ENCODE data around the gene ADAMTS13.

DNA sequence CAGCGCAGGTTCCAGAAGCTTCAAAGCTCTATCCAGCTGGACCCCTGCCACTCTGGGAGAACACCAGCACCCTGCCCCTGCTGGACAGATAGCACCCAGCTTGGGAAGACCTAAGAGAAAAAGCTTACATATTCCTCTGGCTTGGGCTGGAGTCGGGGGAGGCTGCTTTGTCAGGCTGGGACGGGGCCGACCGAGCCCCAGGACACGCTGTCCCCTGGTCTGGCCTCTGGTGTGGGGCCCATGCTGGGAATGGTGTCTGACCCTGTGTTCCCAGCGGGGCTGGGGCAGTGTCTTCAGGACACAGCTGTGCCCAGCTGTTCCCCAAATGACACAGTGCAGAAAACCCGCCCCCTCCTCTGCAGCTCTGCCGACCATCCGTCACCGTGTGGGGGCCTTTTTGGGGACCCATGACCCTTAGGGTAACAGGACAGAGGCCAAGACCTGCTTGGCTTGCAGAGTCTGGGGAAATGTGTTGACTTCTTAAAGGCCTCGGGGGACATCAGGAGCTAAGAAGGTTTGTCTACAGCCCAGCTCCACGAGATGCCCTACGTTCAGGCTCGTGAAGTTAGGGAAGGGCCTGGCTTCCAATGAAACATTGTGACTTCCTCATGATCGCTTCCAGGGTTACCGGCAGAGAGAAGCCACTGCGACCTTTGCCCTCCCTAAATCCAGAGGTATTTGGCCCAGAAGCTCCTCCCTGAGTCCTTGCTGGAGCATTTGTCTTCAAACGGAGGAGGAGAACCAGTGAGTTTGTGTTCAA, 77.1 kb downstream of the ADAMTS13 start:
- no peak for TF ChIP-seq EZH2 (IDR thresholded peaks at IDR 0.05; ENCODE audit: borderline replicate concordance, low read length)
- TF ChIP-seq, protein P1, sequence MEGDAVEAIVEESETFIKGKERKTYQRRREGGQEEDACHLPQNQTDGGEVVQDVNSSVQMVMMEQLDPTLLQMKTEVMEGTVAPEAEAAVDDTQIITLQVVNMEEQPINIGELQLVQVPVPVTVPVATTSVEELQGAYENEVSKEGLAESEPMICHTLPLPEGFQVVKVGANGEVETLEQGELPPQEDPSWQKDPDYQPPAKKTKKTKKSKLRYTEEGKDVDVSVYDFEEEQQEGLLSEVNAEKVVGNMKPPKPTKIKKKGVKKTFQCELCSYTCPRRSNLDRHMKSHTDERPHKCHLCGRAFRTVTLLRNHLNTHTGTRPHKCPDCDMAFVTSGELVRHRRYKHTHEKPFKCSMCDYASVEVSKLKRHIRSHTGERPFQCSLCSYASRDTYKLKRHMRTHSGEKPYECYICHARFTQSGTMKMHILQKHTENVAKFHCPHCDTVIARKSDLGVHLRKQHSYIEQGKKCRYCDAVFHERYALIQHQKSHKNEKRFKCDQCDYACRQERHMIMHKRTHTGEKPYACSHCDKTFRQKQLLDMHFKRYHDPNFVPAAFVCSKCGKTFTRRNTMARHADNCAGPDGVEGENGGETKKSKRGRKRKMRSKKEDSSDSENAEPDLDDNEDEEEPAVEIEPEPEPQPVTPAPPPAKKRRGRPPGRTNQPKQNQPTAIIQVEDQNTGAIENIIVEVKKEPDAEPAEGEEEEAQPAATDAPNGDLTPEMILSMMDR (conservative IDR thresholded peaks at IDR 0.05 in 1 of 2, IDR thresholded peaks at IDR 0.05 in 1 of 2; ENCODE audit: extremely low read depth in 1 of 2, insufficient read depth in 1 of 2, low read depth in 1 of 2, low read length in 2 of 2), result no peak
